A549 (cell line): Measurements from ENCODE around the gene DPP10. TPM values are rescaled to one million over a fixed set of nuclear protein-coding genes. Genes with fewer than 3 reads are reported as not detected.

Experiments used
- ATAC-seq, 2 experiments: fragments of 200-7000 bp in 1 of 2; fragments of >200 bp in 1 of 2; cut with Nextera tagmentation in 1 of 2; cut with Tn5 transposase in 1 of 2; 3 replicates each; pipeline versions ENCODE4 v1.8.0 to v1.9.1; 2018 to 2020; ENCODE audit warnings: mild to moderate bottlenecking in 1 of 2, moderate library complexity in 1 of 2
- CTCF ChIA-PET: fragments of 300-600 bp; sonication (Branson Sonifier 250); formaldehyde crosslinking; extraction: SDS; loops from one replicate; lab custom pipeline; 2021; ENCODE audit warnings: antibody characterized with exemption, inconsistent platforms; lab: Yijun Ruan, JAX
- POLR2A ChIA-PET: fragments of 350-600 bp; formaldehyde crosslinking; extraction: SDS; loops from one replicate; lab custom pipeline; 2021; ENCODE audit warnings: antibody characterized with exemption, inconsistent platforms; lab: Yijun Ruan, JAX
- DNase-seq, 2 experiments: peaks; one replicate each; pipeline versions ENCODE4 v3.0.0 to v3.0.0-alpha.2; 2011 to 2016; ENCODE audit warnings: low read depth in 1 of 2, low spot score in 1 of 2
- FAIRE-seq: peaks from 2 replicates; lab custom pipeline; 2011; peaks lifted over from hg19 to GRCh38; lab: Jason Lieb, UNC
- H3K27ac ChIP-seq, 2 experiments: fragments of >200 bp; sonication (Bioruptor Twin); formaldehyde crosslinking; 3 replicates each; pipeline ENCODE4 v1.5.1; 2016 to 2017
- H3K4me1 ChIP-seq: fragments of >200 bp; sonication (Bioruptor Twin); formaldehyde crosslinking; 3 replicates; pipeline ENCODE4 v1.6.1; 2016
- H3K4me2 ChIP-seq: fragments of >200 bp; sonication (Bioruptor Twin); formaldehyde crosslinking; 3 replicates; pipeline ENCODE4 v1.6.1; 2016
- H3K4me3 ChIP-seq: fragments of >200 bp; sonication (Bioruptor Twin); formaldehyde crosslinking; 3 replicates; pipeline ENCODE4 v1.5.1; 2016
- H3K9me3 ChIP-seq: fragments of >200 bp; sonication (Bioruptor Twin); formaldehyde crosslinking; 3 replicates; pipeline ENCODE4 v1.6.1; 2016
- BCL3 ChIP-seq: fragments of >200 bp; sonication (Bioruptor Twin); formaldehyde crosslinking; IDR thresholded peaks from 3 replicates; pipeline ENCODE4 v1.6.1; 2016
- CBX2 ChIP-seq: fragments of 200-600 bp; sonication (generic); IDR thresholded peaks from 2 replicates; pipeline ENCODE4 v1.6.1; 2016; ENCODE audit warnings: low read depth, mild to moderate bottlenecking, borderline replicate concordance
- CEBPB ChIP-seq, 2 experiments: fragments of >200 bp in 1 of 2; sonication (Bioruptor Twin) in 1 of 2; formaldehyde crosslinking in 1 of 2; IDR thresholded peaks; 2 replicates each; pipeline ENCODE4 v1.6.1; 2012 to 2016
- CHD2 ChIP-seq: fragments of 150-350 bp; IDR thresholded peaks from 2 replicates; pipeline ENCODE4 v1.6.1; 2014; ENCODE audit warnings: low read length; ENCODE audit not compliant: partially characterized antibody
- CHD4 ChIP-seq: fragments of 200-600 bp; sonication (generic); IDR thresholded peaks from 2 replicates; pipeline ENCODE4 v1.6.1; 2016; ENCODE audit warnings: antibody characterized with exemption, mild to moderate bottlenecking, borderline replicate concordance
- CTCF ChIP-seq: fragments of >200 bp; sonication (Bioruptor Twin); formaldehyde crosslinking; IDR thresholded peaks from 3 replicates; pipeline ENCODE4 v1.5.1; 2016
- ELK1 ChIP-seq: fragments of 150-350 bp; IDR thresholded peaks from 2 replicates; pipeline ENCODE4 v1.6.1; 2014; ENCODE audit warnings: low read depth, mild to moderate bottlenecking, low read length
- FOSB ChIP-seq: fragments of 250-450 bp; sonication (Bioruptor Pico); IDR thresholded peaks from 2 replicates; pipeline ENCODE4 v1.5.0; 2020; ENCODE audit warnings: mild to moderate bottlenecking, moderate library complexity
- FOSL2 ChIP-seq, 2 experiments: fragments of 450-650 bp in 1 of 2; fragments of >200 bp in 1 of 2; sonication (Bioruptor Twin) in 1 of 2; formaldehyde crosslinking; IDR thresholded peaks; 2 replicates each; pipeline versions ENCODE4 v1.5.0 to v1.6.1; 2016 to 2020; ENCODE audit warnings: mild to moderate bottlenecking in 1 of 2, moderate library complexity in 1 of 2
- GATA3 ChIP-seq: IDR thresholded peaks from 2 replicates; pipeline ENCODE4 v1.6.1; 2012; ENCODE audit warnings: borderline replicate concordance
- HEYL ChIP-seq: fragments of 250-450 bp; sonication (Bioruptor Pico); IDR thresholded peaks from 2 replicates; pipeline ENCODE4 v1.8.0; 2021; ENCODE audit warnings: mild to moderate bottlenecking, moderate library complexity
- MAX ChIP-seq: IDR thresholded peaks from 2 replicates; pipeline ENCODE4 v1.6.1; 2012
- MAZ ChIP-seq: fragments of 150-350 bp; IDR thresholded peaks from 2 replicates; pipeline ENCODE4 v1.6.1; 2014; ENCODE audit warnings: antibody characterized with exemption, low read depth, low read length, borderline replicate concordance
- NPAS2 ChIP-seq: fragments of 250-450 bp; sonication (Bioruptor Pico); IDR thresholded peaks from 2 replicates; pipeline ENCODE4 v1.8.0; 2022; ENCODE audit warnings: mild to moderate bottlenecking, moderate library complexity, borderline replicate concordance
- NR3C1 ChIP-seq: fragments of >200 bp; sonication (Bioruptor Twin); formaldehyde crosslinking; IDR thresholded peaks from 3 replicates; pipeline ENCODE4 v1.6.1; 2017
- PBX3 ChIP-seq: IDR thresholded peaks from 2 replicates; pipeline ENCODE4 v1.6.1; 2012
- RAD21 ChIP-seq, 2 experiments: fragments of >200 bp in 1 of 2; sonication (Bioruptor Twin) in 1 of 2; formaldehyde crosslinking in 1 of 2; IDR thresholded peaks in 1 of 2; conservative IDR thresholded peaks in 1 of 2; 2 replicates in 1 of 2; 3 replicates in 1 of 2; pipeline ENCODE4 v1.6.1; 2012 to 2018; ENCODE audit warnings: inconsistent platforms in 1 of 2
- RARB ChIP-seq: fragments of 250-450 bp; sonication (Bioruptor Pico); IDR thresholded peaks from 2 replicates; pipeline ENCODE4 v1.8.0; 2021; ENCODE audit warnings: mild to moderate bottlenecking, moderate library complexity
- RFX5 ChIP-seq: fragments of 450-650 bp; IDR thresholded peaks from 2 replicates; pipeline ENCODE4 v1.7.1; 2014; ENCODE audit warnings: antibody characterized with exemption, mild to moderate bottlenecking, moderate library complexity
- SMC3 ChIP-seq: fragments of >200 bp; sonication (Bioruptor Twin); formaldehyde crosslinking; IDR thresholded peaks from 3 replicates; pipeline ENCODE4 v1.6.1; 2018; ENCODE audit warnings: inconsistent platforms
- ZNF302 ChIP-seq: fragments of 250-450 bp; sonication (Bioruptor Pico); IDR thresholded peaks from 2 replicates; pipeline ENCODE4 v1.9.0; 2021; ENCODE audit warnings: inconsistent platforms, mild to moderate bottlenecking, moderate library complexity
- ZSCAN20 ChIP-seq: fragments of 250-450 bp; sonication (Bioruptor Pico); IDR thresholded peaks from 2 replicates; pipeline ENCODE4 v1.8.0; 2022; ENCODE audit warnings: mild to moderate bottlenecking, moderate library complexity
- WGBS: methylation state at CpG from one replicate; pipeline ENCODE4 v1.1.6; 2017; ENCODE audit errors: missing lambda C conversion rate; 5-methylcytosine and 5-hydroxymethylcytosine counted together
- polyA plus RNA-seq, 4 experiments: library from polyadenylated mRNA; depleted of rRNA in 3 of 4; stranded (reverse); fragments of >200 nt; fragmentation: RNase III in 1 of 4; extraction: RNeasy Plus Mini Kit Qiagen cat#74134 plus additional on column Dnase treatment in 1 of 4; gene quantifications; 2 replicates in 3 of 4; 3 replicates in 1 of 4; pipeline ENCODE4 v1.2.3, GENCODE V29; 2011 to 2017
- TF ChIP-seq, protein P1 (sequence below): IDR thresholded peaks from 2 replicates; pipeline ENCODE4 v1.6.1; 2012; ENCODE audit warnings: low read depth, borderline replicate concordance

Gene DPP10
- polyA plus RNA-seq, 2 of the 4 experiments (the other 2 are of a cell fraction): not detected

GRCh38 chr2:115649731-115650130 is 1207.3 kb downstream of the DPP10 start (continued):
- TF ChIP-seq RFX5 (no peak), NPAS2 (CRISPR knock-in tag) (no peak), FOSL2 (IDR thresholded peaks at IDR 0.05) (no peak), FOSL2 (CRISPR knock-in tag; IDR thresholded peaks at IDR 0.05) (no peak), MAX (no peak), RARB (no peak)

- Histone ChIP-seq H3K9me3 (no peaks in the 10 kb centered on the region), H3K4me1 (no peaks in the 10 kb centered on the region), H3K4me2 (no peak overlapping the region), H3K4me3 (no peak overlapping the region), H3K27ac (no peak overlapping the region)
- ChIA-PET CTCF (no interaction called here), POLR2A (no interaction called here)
- ATAC-seq (no peak), FAIRE-seq (no peak), DNase-seq (no peak)
- 2% methylated on average over 2 of the region's 2 CpGs for WGBS
- TF ChIP-seq, protein P1, sequence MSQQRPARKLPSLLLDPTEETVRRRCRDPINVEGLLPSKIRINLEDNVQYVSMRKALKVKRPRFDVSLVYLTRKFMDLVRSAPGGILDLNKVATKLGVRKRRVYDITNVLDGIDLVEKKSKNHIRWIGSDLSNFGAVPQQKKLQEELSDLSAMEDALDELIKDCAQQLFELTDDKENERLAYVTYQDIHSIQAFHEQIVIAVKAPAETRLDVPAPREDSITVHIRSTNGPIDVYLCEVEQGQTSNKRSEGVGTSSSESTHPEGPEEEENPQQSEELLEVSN: no peak
- TF ChIP-seq PBX3: no peak
- no peak for TF ChIP-seq BCL3
- no peak for TF ChIP-seq RARB
- no peak for TF ChIP-seq CEBPB (IDR thresholded peaks at IDR 0.05)
- no peak for TF ChIP-seq FOSB
- TF ChIP-seq ELK1: no peak
- TF ChIP-seq SMC3: no peak
- no peak for TF ChIP-seq CHD4
- TF ChIP-seq CHD2: no peak
- no peak for TF ChIP-seq HEYL (CRISPR knock-in tag)
- TF ChIP-seq ZSCAN20: no peak
- no peak for TF ChIP-seq CTCF
- no peak for TF ChIP-seq GATA3
These were observed 1208.4 kb downstream of the DPP10 start for GRCh38 chr2:115650827-115651226.

DNA sequence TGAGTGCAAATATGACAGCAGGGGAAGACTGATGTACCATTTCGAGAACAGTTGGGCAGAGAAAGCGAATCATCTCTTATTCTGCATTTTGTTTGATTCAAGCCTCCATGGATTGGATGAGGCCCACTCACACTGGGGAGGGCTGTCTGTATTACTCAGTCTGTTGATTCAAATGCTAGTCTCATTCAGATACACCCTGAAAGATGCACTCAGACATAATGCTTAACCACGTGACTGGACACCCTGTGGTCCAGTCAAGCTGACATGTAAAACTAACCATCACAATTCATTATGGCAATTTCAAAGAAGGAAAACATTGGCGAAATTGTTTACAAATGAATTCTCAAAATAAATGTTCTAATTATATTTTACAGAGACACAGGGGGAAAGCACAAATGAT is 1210.2 kb downstream of the DPP10 start:
- no peak overlapping the region for H3K27ac ChIP-seq
- 2% methylated on average over 4 of the region's 4 CpGs for WGBS
- H3K4me2 ChIP-seq: no peak overlapping the region
- no peaks in the 10 kb centered on the region for H3K9me3 ChIP-seq
- TF ChIP-seq MAX: no peak
- TF ChIP-seq GATA3: no peak
- TF ChIP-seq CHD4: no peak
- TF ChIP-seq MAZ: no peak
- TF ChIP-seq CBX2: no peak
- no peak for TF ChIP-seq NR3C1
- no peak for TF ChIP-seq ZNF302 (CRISPR knock-in tag)
- no peak for TF ChIP-seq CEBPB (IDR thresholded peaks at IDR 0.05)
- TF ChIP-seq RAD21 (conservative IDR thresholded peaks at IDR 0.05 in 1 of 2, IDR thresholded peaks at IDR 0.05 in 1 of 2): no peak
- no peak overlapping the region for H3K4me3 ChIP-seq
- FAIRE-seq: no peak
- no peaks in the 10 kb centered on the region for H3K4me1 ChIP-seq
- POLR2A ChIA-PET: no interaction called here
- ATAC-seq: no peak
- no peak for DNase-seq
- CTCF ChIA-PET: no interaction called here
